GM19468 (cell line): ENCODE data around the gene PDCD2L.
"Not testable (repeated sequence)": the region's sequence is repeated elsewhere in the genome, so short reads cannot be mapped to it uniquely, and the experiment has no call there.

Experiments used
- ATAC-seq: cut with Tn5 transposase; IDR thresholded peaks from one replicate; pipeline ENCODE4 v1.9.1; 2021; ENCODE audit warnings: mild to moderate bottlenecking, moderate library complexity, moderate number of reproducible peaks; ENCODE audit not compliant: unreplicated experiment; ENCODE audit errors: extremely low read depth

Gene PDCD2L

GRCh38 chr19:34461375-34462100 is 57.3 kb downstream of the PDCD2L start:
- no peak for ATAC-seq

GRCh38 chr19:34464785-34465184 is 60.6 kb downstream of the PDCD2L start:
- not testable (repeated sequence) for ATAC-seq

DNA sequence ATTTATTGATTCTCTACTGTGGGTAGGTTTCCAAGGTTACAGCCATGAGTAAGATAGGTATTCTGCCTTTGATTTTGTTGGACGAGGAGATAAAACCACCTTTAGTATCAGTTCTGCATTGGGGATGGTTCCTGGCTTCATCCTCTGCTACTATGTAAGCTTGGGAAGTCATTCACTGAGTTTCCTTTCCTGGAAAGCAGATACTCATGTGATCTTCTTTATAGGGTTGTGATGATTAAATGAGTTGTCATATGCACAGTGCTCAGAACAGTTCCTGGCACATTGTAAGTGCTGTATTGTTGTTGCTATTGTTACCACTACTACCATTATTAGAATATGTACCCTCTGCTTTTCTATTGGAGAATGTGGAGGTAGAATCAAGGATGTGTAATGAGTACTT is 64.2 kb downstream of the PDCD2L start:
- no peak for ATAC-seq

- ATAC-seq, result not testable (repeated sequence)
These were observed 64.8 kb downstream of the PDCD2L start for GRCh38 chr19:34469026-34469425.

- ATAC-seq, result no peak
These were observed 67.9 kb downstream of the PDCD2L start for GRCh38 chr19:34471906-34472700.

- ATAC-seq, result no peak
These were observed 70.2 kb downstream of the PDCD2L start for GRCh38 chr19:34474233-34474989.

- no peak for ATAC-seq
These were observed 71.1 kb downstream of the PDCD2L start for GRCh38 chr19:34475026-34475974.
